Ovary (tissue), 9 donors: ENCODE measurements around the gene C16orf82. TPM values are rescaled to one million over a fixed set of nuclear protein-coding genes. Genes with fewer than 3 reads are reported as not detected.

ENCODE experiments used
- DNase-seq, 5 donors: peaks; one replicate each; pipeline ENCODE4 v3.0.0-alpha.2; 2019 to 2020
- H3K27ac ChIP-seq, 2 donors: fragments of 200-600 bp; one replicate each; pipeline versions ENCODE4 v1.5.1 to v1.8.0; 2019 to 2022
- H3K27me3 ChIP-seq: fragments of 200-600 bp; one replicate; pipeline ENCODE4 v1.8.0; 2022
- H3K36me3 ChIP-seq: fragments of 200-600 bp; sonication (generic); one replicate; pipeline ENCODE4 v1.5.1; 2019
- H3K4me1 ChIP-seq: one replicate; pipeline ENCODE4 v1.8.1; 2013; ENCODE audit warnings: mild to moderate bottlenecking, moderate library complexity; ENCODE audit not compliant: insufficient read depth
- H3K4me3 ChIP-seq: fragments of 200-600 bp; sonication (generic); one replicate; pipeline ENCODE4 v1.5.1; 2017
- H3K9me3 ChIP-seq, 2 donors: fragments of 200-600 bp in 1 of 2; sonication (generic) in 1 of 2; one replicate each; pipeline versions ENCODE4 v1.5.1 to v1.8.1; 2013 to 2019; ENCODE audit warnings: mild to moderate bottlenecking in 1 of 2, moderate library complexity in 1 of 2
- CTCF ChIP-seq, 3 donors: fragments of 450-650 bp in 2 of 3; fragments of 200-600 bp in 1 of 3; IDR thresholded peaks; one replicate each; pipeline versions ENCODE4 v1.5.1 to v1.8.0; 2016 to 2022; ENCODE audit warnings: antibody characterized with exemption in 3 of 3, mild to moderate bottlenecking in 1 of 3
- EP300 ChIP-seq: sonication (generic); formaldehyde crosslinking; IDR thresholded peaks from one replicate; pipeline ENCODE4 v1.6.1; 2017; ENCODE audit warnings: antibody characterized with exemption
- POLR2A ChIP-seq: fragments of 450-650 bp; IDR thresholded peaks from one replicate; pipeline ENCODE4 v1.6.1; 2017; ENCODE audit warnings: antibody characterized with exemption, mild to moderate bottlenecking, moderate library complexity
- WGBS, 3 donors: extraction: QIAGEN DNeasy Blood & Tissue Kit in 1 of 3; methylation state at CpG; one replicate each; pipeline versions ENCODE4 v1.1.5 to v1.1.7; 2013 to 2017; 5-methylcytosine and 5-hydroxymethylcytosine counted together
- intact Hi-C, 4 donors: fragments of 100-400 bp; cut with DNase I; formaldehyde crosslinking; loops; one replicate each; pipeline versions ENCODE4 v1.11.0 to v1.15.1; 2022 to 2023
- polyA plus RNA-seq, 2 donors: library from polyadenylated mRNA; stranded (reverse); fragments of 200-250 nt in 1 of 2; fragments of 350-450 nt in 1 of 2; fragmentation: Illumina TruSeq in 1 of 2; extraction: RNeasy Lipid Tissue Mini Kit (QIAGEN cat#74804) in 1 of 2; gene quantifications; one replicate each; pipeline ENCODE4 v1.2.3, GENCODE V29; 2013 to 2014
- total RNA-seq, 7 donors: library from RNA; depleted of rRNA in 2 of 7; stranded (reverse); fragments of >200 nt in 2 of 7; fragmentation: NEBNext Ultra II Directional in 3 of 7; extraction: Animal tissue kit (Norgen Biotek cat#: 25700) in 3 of 7; gene quantifications; one replicate each; pipeline versions ENCODE4 v1.1.0 to v1.2.4, GENCODE V29; 2016 to 2023
- donor health status: DM: no; HTN: no; CAD: no; lungs with moderate emphysema.
- donor health status: DM: no; HTN: no; CAD: no.
- donor health status: Bipolar disorder and iron deficiency.
- donor health status: DM: yes; HTN: yes; CAD: no.
- donor health status: DM: no; HTN: no; CAD: no.
- donor health status: DM: yes; HTN: yes; CAD: no.

The C16orf82 gene
- total and polyA plus RNA-seq, 9 donors, result 0.12 TPM; not detected in 8

GRCh38 chr16:27108051-27108770, 41.5 kb downstream of the C16orf82 start:
- 80 to 88% (median 82%) methylated on average over 13 of the region's 13 CpGs for WGBS, 3 donors
- H3K36me3 ChIP-seq, result no peaks in the 10 kb centered on the region
- no peak overlapping the region for H3K4me3 ChIP-seq
- no peak overlapping the region for H3K27ac ChIP-seq
- intact Hi-C loops, result no loop called here
- DNase-seq, result no peak
- no peaks in the 10 kb centered on the region for H3K27me3 ChIP-seq
- no peaks in the 10 kb centered on the region for H3K9me3 ChIP-seq
- no peaks in the 10 kb centered on the region for H3K4me1 ChIP-seq
- TF ChIP-seq POLR2A (no peak), EP300 (no peak), CTCF (IDR thresholded peaks at IDR 0.05) (no peak)

DNA sequence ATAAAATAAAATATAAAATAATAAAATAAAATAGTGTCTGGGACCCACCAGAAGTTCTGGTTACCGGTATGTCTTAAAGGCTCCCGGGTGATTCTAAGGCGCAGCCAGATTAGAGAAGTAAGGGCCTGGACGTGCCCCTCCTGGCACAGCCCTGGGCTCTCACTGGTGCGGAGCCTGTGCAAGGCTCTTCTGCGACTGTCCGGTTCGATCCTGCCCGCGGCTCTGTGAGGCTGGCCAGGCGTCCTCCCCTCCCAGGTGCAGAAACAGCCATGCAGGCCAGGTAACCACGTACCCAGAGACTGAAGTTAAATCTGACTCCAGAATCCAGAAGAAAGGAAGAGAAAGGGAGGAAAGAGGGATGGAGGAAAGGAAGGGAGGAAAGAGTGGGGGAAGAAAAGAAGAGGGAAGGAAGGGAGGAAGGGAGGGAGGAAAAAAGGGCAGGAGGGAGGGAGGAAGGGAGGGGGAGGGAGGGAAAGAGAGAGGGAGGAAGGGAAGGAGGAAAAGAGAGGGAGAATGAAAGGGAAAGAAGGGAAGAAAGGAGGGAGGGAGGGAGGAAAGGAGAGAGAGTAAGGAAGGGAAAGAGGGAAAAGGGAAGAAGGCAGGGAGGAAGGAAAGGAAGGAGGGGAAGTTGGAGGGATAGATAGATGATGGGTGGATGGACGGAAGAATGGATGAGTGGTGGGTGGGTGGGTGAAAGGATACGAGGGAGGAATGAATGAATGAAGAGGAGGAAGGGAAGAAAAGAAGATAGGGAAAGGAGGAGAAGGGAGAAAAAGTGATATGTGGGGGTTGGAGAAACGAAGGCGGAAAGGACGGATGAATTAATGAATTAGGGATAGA, 42.3 kb downstream of the C16orf82 start:
- Histone ChIP-seq H3K27me3 (no peaks in the 10 kb centered on the region), H3K4me3 (peak overlapping the region; percentile 23), H3K27ac (no peak overlapping the region), H3K36me3 (no peaks in the 10 kb centered on the region), H3K4me1 (no peaks in the 10 kb centered on the region), H3K9me3 (no peaks in the 10 kb centered on the region)
- TF ChIP-seq CTCF (IDR thresholded peaks at IDR 0.05) (no peak), POLR2A (no peak), EP300 (no peak)
- intact Hi-C loops, result no loop called here
- DNase-seq, result no peak
- WGBS, 3 donors, result 57 to 62% (median 58%) methylated on average over 17 of the region's 17 CpGs

- Histone ChIP-seq H3K36me3 (no peaks in the 10 kb centered on the region), H3K27me3 (no peaks in the 10 kb centered on the region), H3K27ac (no peak overlapping the region), H3K9me3 (no peaks in the 10 kb centered on the region), H3K4me1 (no peaks in the 10 kb centered on the region), H3K4me3 (peak overlapping the region; percentile 23)
- peak; percentile 23 to 76 (median 57) for DNase-seq
- WGBS, 3 donors, result 3 to 5% (median 3%) methylated on average over 58 to 61 of the region's 61 CpGs
- TF ChIP-seq CTCF (IDR thresholded peaks at IDR 0.05) (peak in 2 of 3 donors; percentile 41 to 47), EP300 (no peak), POLR2A (no peak)
- intact Hi-C loops, result no loop called here
These were observed 43.2 kb downstream of the C16orf82 start for GRCh38 chr16:27109666-27110523.

DNA sequence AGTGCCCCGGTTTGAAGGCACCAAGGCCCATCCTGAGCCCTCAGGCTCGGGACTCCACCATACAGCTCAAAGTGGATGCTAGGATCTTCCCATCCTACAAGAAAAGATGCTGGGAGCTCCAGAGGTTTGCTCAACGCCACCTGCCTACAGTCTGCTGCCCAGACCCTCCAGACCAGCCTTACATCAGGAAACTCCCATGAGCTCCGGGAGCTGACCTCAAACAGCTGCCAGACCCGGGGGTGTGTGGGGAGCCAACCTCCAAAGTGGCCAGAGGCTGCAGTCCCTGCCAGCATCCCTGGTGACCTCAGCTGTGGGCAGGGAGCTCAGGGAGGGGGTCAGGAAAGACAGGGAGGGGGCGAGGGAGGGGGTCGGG, 43.8 kb downstream of the C16orf82 start:
- no peak for DNase-seq
- no peak overlapping the region for H3K4me3 ChIP-seq
- intact Hi-C loops, result no loop called here
- no peaks in the 10 kb centered on the region for H3K27me3 ChIP-seq
- 24 to 29% (median 27%) methylated on average over 7 of the region's 7 CpGs for WGBS, 3 donors
- H3K27ac ChIP-seq, result no peak overlapping the region
- no peak for TF ChIP-seq EP300
- no peak for TF ChIP-seq CTCF (IDR thresholded peaks at IDR 0.05)
- no peak for TF ChIP-seq POLR2A
- H3K9me3 ChIP-seq, result no peaks in the 10 kb centered on the region
- no peaks in the 10 kb centered on the region for H3K36me3 ChIP-seq
- no peaks in the 10 kb centered on the region for H3K4me1 ChIP-seq
